IPS-18c (cell line): ENCODE data around the gene SLC35E1.

Source experiments
- H3K4me3 ChIP-seq: 2 replicates; pipeline ENCODE4 v1.7.0; 2013; ENCODE audit warnings: low read depth, mild to moderate bottlenecking, low read length, moderate library complexity; ENCODE audit not compliant: insufficient read depth
- H3K9me3 ChIP-seq: one replicate; pipeline ENCODE4 v1.6.1; 2013; ENCODE audit warnings: mild to moderate bottlenecking, low read length, moderate library complexity; ENCODE audit not compliant: control insufficient read depth, insufficient read depth

SLC35E1 gene

GRCh38 chr19:16601378-16602052 is 29.3 kb upstream of the SLC35E1 start:
- H3K9me3 ChIP-seq: no peaks in the 10 kb centered on the region
- no peak overlapping the region for H3K4me3 ChIP-seq

- Histone ChIP-seq H3K4me3 (no peak overlapping the region), H3K9me3 (no peaks in the 10 kb centered on the region)
Observed at GRCh38 chr19:16600824-16601223, 28.6 kb upstream of the SLC35E1 start.

- Histone ChIP-seq H3K4me3 (no peak overlapping the region), H3K9me3 (no peaks in the 10 kb centered on the region)
Observed at GRCh38 chr19:16599655-16600346, 27.6 kb upstream of the SLC35E1 start.

GRCh38 chr19:16598848-16599247 is 26.6 kb upstream of the SLC35E1 start:
- Histone ChIP-seq H3K4me3 (no peak overlapping the region), H3K9me3 (no peaks in the 10 kb centered on the region)

GRCh38 chr19:16596399-16596798 is 24.2 kb upstream of the SLC35E1 start:
- H3K9me3 ChIP-seq: no peaks in the 10 kb centered on the region
- H3K4me3 ChIP-seq: no peak overlapping the region

- Histone ChIP-seq H3K9me3 (no peaks in the 10 kb centered on the region), H3K4me3 (no peak overlapping the region)
Observed at GRCh38 chr19:16595097-16595496, 22.9 kb upstream of the SLC35E1 start.

GRCh38 chr19:16594681-16595091 is 22.5 kb upstream of the SLC35E1 start:
- Histone ChIP-seq H3K4me3 (no peak overlapping the region), H3K9me3 (no peaks in the 10 kb centered on the region)

GRCh38 chr19:16594131-16594586 is 21.9 kb upstream of the SLC35E1 start:
- no peak overlapping the region for H3K4me3 ChIP-seq

GRCh38 chr19:16593181-16593580 is 21.0 kb upstream of the SLC35E1 start:
- no peak overlapping the region for H3K4me3 ChIP-seq
- H3K9me3 ChIP-seq: no peaks in the 10 kb centered on the region

More at GRCh38 chr19:16594131-16594586, 21.9 kb upstream of the SLC35E1 start:
- no peaks in the 10 kb centered on the region for H3K9me3 ChIP-seq

- no peaks in the 10 kb centered on the region for H3K9me3 ChIP-seq
- H3K4me3 ChIP-seq: no peak overlapping the region
Observed at GRCh38 chr19:16591803-16592556, 19.8 kb upstream of the SLC35E1 start.

- Histone ChIP-seq H3K9me3 (no peaks in the 10 kb centered on the region), H3K4me3 (no peak overlapping the region)
Observed at GRCh38 chr19:16590876-16591802, 18.9 kb upstream of the SLC35E1 start.

GRCh38 chr19:16589917-16590316 is 17.7 kb upstream of the SLC35E1 start:
- Histone ChIP-seq H3K4me3 (no peak overlapping the region), H3K9me3 (no peaks in the 10 kb centered on the region)

GRCh38 chr19:16588824-16589577 is 16.8 kb upstream of the SLC35E1 start:
- Histone ChIP-seq H3K4me3 (no peak overlapping the region), H3K9me3 (no peaks in the 10 kb centered on the region)

GRCh38 chr19:16587833-16588823 is 15.9 kb upstream of the SLC35E1 start:
- Histone ChIP-seq H3K4me3 (no peak overlapping the region), H3K9me3 (no peaks in the 10 kb centered on the region)
